GM12865 (cell line): Measurements from ENCODE around the gene SPATA13.

Source experiments
- DNase-seq: peaks from one replicate; pipeline ENCODE4 v3.0.0; 2010; ENCODE audit warnings: low read depth
- H3K4me3 ChIP-seq: 2 replicates; pipeline ENCODE4 v1.5.1; 2011; ENCODE audit warnings: mild to moderate bottlenecking, low read depth, low read length, control low read depth
- TF ChIP-seq, protein P1 (sequence below): IDR thresholded peaks from 2 replicates; pipeline ENCODE4 v1.5.1; 2011; ENCODE audit warnings: low read length, control low read depth, low read depth, inconsistent platforms; ENCODE audit not compliant: insufficient read depth; ENCODE audit errors: missing control alignments

The SPATA13 gene

DNA sequence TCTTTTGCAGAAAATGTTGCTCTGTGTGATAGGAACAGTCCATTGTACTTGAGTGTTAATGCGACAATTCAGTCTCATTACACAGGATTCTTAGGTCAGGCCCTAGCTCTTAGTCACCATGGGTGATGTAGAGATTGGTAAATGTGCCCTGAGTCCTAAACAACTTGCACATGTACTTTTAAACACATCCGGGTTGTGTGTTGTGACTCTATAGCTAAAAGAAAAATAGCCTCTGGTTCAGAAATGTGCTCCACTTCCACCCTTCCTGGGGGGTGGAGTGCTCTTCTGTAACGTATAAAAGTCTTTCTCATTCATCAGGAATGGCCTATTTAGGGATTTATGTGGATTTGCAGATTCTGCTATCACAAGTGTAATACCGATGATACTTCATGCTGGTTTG, 5.2 kb downstream of the SPATA13 start:
- DNase-seq: no peak

DNA sequence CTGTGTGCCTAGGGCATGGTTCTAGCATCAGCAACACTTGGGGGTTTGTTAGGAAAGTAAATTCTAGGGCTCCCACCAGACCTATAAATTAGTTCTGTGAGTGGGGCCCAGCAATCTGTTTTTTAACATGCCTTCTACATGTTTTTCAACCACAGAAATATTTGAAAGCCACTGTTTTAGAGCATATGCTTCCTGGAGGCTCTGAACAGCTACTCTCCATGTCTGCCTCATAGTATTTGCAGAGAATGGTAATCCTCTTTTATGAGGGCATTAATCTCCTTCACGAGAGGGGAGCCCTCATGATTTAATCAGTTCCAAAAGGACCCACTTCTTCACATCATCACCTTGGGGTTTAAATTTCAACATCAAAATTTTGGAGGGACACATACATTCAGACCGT, 6.0 kb downstream of the SPATA13 start:
- no peak for DNase-seq
- no peak overlapping the region for H3K4me3 ChIP-seq
- TF ChIP-seq, protein P1, sequence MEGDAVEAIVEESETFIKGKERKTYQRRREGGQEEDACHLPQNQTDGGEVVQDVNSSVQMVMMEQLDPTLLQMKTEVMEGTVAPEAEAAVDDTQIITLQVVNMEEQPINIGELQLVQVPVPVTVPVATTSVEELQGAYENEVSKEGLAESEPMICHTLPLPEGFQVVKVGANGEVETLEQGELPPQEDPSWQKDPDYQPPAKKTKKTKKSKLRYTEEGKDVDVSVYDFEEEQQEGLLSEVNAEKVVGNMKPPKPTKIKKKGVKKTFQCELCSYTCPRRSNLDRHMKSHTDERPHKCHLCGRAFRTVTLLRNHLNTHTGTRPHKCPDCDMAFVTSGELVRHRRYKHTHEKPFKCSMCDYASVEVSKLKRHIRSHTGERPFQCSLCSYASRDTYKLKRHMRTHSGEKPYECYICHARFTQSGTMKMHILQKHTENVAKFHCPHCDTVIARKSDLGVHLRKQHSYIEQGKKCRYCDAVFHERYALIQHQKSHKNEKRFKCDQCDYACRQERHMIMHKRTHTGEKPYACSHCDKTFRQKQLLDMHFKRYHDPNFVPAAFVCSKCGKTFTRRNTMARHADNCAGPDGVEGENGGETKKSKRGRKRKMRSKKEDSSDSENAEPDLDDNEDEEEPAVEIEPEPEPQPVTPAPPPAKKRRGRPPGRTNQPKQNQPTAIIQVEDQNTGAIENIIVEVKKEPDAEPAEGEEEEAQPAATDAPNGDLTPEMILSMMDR: no peak

More for the DNA sequence above, 5.2 kb downstream of the SPATA13 start:
- TF ChIP-seq, protein P1: no peak
- no peak overlapping the region for H3K4me3 ChIP-seq

DNA sequence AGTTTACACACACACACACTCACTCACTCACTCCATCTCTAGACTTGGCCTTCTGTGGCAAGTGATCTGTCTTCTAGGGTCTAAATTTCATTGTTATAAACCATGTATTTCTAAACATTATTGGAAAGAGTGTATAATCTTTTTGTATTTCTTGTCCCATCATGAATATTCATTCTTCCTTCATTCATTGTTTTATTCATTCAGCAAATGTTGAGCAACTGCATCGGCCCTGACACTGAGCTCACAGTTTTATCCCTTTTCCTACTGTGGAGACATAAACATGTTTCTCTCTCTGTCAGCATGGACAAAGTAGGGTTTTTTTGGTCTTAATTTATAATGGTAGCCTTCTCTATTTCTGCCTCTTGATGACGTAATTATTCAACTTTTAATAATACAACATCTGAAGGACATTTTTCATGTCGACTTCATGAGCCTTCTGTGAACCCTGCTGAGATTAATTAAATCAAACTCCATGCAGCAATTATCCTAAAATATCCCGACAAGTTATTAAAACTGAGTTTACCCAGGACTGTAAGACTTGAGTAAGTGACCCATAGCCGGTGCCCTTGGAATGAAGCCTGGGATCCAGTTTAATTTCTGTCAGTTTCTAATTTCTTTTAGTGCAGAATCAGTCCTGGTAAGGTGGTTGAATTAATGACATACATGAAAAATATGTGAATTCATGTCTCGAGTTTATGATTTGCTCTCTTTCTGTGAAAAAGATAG, 7.3 kb downstream of the SPATA13 start:
- no peak overlapping the region for H3K4me3 ChIP-seq
- no peak for DNase-seq
- TF ChIP-seq, protein P1: no peak

DNA sequence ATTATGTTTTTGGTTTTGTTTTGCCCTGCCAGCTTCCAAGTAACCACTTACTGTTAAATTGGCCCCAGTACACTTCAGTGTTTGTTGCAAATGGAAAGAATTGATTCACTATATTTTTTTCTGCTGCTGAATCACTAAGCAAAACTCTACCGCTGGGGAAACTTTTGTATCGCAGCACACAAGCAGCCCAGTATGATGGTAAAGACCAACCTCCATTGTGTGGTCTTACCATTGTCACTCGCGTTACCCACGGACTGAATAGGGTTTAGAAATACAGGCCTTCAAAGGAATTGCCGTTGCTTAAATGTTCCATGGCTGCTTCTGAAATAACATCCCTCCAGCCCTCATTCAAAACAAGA, 7.9 kb downstream of the SPATA13 start:
- DNase-seq: no peak
- TF ChIP-seq, protein P1: no peak
- H3K4me3 ChIP-seq: no peak overlapping the region

DNA sequence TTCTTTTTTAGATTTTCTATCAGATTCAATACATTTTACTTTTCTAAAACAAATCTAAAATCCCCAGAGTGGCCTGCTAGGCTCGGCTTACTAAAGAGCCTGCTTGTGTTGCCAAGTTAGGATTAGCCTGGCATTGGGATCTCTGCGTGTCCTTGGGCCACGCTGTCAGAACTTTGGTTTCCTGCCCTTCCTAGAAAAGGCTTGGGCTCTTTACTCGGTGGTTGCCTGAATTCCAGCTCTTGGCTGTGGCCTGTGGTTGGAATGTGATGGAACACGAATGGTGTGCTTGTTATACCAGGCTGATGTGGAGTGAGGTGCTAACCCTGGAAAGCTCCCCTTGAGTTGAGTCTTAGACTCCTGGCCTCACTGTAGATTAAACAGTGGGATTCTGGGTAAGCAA, 8.5 kb downstream of the SPATA13 start:
- no peak for DNase-seq
- H3K4me3 ChIP-seq: no peak overlapping the region
- TF ChIP-seq, protein P1: no peak

DNA sequence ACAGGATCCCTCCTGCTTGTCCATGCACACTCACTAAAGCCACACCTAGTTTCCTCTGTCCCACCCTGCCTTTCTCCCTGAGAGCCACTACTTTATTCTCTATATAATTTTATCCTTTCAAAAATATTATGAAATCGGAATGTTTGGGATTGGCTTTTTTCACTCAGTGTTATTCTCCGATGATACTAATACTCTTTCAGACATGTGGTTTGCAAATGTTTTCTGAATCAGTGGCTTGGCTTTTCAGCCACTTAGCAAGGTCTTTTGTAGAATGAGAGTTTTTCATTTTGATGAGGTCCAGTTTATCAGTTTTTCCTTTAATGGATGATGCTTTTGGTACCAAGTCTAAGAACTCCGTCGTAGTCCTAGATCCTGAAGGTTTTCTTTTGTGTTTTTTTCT, 11.6 kb downstream of the SPATA13 start:
- TF ChIP-seq, protein P1: no peak
- no peak for DNase-seq
- no peak overlapping the region for H3K4me3 ChIP-seq

DNA sequence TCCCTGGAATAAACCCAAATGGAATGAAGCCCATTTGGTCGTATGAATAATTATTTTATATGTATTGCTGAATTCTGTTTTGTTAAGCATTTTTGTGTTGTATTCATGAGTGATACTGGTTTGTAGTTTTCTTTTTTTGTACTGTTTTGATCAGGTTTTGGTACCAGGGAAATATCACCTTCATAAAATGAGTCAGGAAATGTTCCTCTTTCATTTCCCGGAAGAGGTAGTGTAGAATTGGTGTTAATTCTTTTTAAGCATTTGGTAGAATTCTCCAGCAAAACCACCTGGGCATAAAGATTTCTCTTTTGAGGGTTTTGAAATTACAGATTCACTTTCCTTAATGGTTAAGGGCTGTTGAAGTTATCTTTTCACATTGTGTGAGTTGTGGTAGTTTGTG, 13.3 kb downstream of the SPATA13 start:
- H3K4me3 ChIP-seq: no peak overlapping the region
- no peak for DNase-seq
- TF ChIP-seq, protein P1: no peak
